GM21423 (cell line): ENCODE measurements around the gene FGF16.
"Not testable (repeated sequence)": the region's sequence is repeated elsewhere in the genome, so short reads cannot be mapped to it uniquely, and the experiment has no call there.

ENCODE experiments used
- ATAC-seq: cut with Tn5 transposase; IDR thresholded peaks from one replicate; pipeline ENCODE4 v1.9.1; 2021; ENCODE audit warnings: mild to moderate bottlenecking, moderate library complexity; ENCODE audit not compliant: unreplicated experiment

FGF16 gene

DNA sequence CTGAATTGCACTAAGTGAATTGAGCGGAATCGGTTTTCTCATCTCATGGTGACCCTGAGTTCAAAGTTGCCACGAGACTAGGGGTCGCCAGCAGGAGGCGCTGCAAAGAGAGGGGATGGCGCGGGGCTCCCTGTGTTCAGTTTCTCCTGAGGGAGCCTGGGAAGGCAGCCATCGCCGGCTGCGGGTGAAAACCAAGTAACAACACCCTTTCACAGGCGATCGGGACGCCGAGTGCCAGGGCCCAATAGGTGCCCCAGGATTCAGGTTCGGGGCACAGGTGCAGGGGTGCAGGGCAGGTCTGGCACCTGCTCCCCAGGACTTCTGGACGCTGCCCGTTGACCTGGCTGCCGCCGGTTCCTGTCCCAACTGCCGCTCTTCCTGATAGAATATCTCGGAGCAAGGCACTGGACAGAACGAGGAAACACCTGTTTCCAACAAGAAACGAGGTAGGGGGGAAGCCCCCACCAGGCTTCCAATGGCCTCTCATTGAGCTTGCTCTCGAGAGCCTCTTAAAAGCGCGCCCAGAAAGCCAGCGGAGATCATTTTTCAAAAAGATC, 1.1 kb upstream of the FGF16 start:
- ATAC-seq, result no peak

DNA sequence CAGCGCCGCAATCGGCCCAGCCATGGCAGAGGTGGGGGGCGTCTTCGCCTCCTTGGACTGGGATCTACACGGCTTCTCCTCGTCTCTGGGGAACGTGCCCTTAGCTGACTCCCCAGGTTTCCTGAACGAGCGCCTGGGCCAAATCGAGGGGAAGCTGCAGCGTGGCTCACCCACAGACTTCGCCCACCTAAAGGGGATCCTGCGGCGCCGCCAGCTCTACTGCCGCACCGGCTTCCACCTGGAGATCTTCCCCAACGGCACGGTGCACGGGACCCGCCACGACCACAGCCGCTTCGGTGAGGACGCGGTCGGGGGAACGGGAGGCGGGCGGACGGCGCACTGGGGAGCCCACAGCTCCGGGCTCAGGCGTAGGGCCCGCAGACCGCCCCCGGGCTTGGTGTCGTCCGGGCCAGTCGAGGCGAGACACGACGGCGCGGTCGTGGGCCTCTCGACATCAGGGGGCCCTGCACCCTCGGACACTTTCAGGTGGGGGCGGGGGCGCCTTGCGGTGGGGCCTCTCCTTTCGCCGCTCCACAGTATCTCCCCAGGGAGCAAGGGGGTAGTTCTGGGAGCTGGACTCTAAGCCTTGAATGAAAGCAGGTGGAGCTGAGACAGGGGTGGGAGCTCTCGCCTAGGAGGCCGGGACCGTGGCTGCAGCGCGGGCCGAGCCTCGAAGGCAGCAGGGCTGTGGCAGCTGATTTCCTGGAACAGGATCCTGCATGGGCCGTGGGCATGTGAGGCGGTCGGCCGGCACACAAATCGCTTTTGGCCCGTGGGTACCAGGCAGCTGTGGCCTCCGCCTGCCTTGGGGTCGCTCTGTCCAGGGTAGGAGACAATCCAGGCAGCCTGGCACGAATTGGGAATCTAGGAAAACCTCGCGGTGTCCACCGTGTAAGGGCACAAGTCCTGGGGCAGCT, 722 bp downstream of the FGF16 start:
- no peak for ATAC-seq

DNA sequence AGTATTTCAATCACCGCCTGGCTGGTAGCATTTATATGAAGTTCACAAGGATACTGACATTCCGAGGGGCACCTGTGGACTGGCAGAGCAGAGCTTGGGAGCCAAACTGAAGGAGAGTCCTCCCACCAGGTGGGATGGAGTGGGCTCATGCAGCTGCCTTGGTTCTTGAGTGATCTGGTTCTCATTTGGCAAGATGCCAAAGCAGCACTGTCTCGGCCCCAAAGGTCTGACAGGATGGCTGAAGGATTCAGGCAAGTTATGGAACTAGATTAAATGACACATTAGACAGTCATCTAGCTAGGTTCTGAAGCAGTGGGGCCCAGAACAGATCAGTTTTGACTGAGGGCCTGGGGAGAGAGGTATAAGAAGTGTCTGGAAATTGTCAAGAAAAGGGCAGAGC, 3.2 kb downstream of the FGF16 start:
- no peak for ATAC-seq

DNA sequence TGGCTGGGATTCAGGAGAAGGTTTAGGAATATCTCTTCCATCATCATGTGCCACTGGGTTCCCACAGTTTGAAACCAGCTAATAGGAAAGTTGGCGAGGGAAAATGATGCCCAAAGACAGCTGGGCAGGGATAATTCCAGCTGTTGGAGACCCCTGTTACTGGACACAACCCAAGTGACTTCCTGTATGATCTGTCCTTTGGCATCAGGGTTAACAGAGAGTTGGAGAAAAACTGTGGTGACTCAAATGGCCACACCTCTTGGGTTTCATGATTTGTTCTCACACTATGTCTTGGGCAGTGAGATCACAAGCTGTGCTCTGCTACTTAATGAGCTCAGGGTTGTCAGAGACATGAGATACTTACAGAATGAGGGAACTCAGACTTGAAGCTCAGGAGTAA, 3.8 kb downstream of the FGF16 start:
- no peak for ATAC-seq

DNA sequence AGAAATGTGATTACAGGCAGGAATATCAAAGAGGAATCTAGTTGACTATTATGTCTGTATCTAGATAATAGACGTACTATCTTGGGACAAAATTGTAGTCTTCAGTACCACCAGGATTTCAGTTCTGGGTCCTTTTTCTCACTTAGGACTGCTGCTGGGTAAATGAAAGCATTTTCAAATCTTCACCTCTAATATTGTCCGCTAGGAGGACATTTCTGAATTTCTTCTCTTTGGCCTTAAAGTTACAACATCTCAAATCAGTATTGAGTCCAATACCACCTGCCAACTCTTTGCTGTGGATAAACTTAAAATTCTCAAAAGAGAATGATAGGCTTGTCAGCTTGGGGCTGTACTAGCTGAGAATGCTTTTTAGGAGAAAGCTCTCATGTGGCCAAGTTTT, 6.0 kb downstream of the FGF16 start:
- ATAC-seq, result no peak

DNA sequence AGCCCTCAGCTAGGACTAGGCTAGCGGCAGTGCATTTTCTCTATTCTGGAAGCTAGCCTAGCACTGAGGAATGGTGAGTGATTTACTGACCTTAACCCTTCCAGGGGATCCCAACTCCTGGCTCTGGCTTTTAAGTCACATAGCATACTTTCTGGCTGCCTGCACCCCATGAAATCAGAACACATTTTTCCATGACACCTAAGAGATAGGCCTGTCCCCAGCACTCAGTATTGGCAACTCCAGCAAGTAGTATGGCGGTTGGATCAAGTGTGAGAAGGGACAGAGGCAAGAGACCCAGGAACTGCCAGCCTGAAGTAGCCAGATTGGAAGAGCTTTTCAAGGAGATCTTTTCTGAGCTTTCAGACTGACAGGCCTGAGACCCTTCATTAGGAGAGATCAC, 8.2 kb downstream of the FGF16 start:
- ATAC-seq, result no peak

DNA sequence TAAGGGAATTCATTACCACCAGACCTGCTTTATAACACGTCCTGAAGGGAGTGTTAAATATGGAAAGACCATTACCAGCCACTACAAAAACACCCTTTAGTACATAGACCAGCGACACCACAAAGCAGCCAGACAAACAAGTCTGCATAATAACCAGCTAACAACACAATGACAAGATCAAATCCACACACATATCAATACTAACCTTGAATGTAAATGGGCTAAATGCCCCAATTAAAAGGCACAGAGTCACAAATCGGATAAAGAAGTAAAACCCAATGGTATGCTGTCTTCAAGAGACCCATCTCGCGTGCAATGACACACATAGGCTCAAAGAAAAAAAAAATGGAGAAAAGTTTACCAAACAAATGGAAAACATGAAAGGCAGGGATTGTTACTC, 36.9 kb downstream of the FGF16 start:
- ATAC-seq, result no peak

DNA sequence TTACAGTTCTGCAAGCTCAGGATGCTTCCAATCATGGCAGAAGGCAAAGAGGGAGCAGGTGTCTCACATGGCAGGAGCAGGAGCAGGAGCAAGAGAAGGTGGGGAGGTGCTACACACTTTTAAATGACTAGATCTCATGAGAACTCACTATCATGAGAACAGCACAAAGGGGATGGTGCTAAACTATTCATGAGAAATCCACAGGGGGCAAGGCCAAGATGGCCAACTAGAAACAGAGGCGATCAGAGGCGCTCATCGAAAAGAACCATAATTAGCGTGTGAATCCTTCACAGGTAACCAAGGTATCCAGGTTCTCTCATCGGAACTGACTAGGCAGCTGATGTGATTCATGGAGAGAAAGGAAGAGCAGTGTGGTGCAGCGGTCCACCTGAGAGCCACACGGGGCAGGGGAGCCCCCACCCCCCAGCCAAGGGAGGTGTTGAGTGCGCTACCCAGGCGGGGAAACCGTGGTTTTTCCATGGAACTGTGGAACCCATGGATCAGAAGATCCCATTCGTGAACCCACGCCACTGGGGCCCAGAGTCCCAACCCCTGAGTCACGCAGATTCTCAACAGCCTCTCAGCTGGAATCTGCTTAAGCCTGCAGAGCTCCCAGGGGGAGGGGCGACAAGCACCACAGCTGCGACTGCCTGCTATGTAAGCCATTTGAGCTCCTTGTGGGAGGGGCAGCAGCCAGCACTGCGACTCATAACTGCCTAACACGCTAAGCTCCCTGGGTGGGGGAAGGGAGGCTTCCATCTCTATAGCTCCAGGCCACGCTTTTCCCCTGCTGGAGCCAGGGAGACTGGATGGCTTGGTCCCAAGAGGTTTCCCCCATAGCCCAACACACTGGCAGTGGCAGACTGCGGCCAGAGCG, 46.7 kb downstream of the FGF16 start:
- no peak for ATAC-seq

DNA sequence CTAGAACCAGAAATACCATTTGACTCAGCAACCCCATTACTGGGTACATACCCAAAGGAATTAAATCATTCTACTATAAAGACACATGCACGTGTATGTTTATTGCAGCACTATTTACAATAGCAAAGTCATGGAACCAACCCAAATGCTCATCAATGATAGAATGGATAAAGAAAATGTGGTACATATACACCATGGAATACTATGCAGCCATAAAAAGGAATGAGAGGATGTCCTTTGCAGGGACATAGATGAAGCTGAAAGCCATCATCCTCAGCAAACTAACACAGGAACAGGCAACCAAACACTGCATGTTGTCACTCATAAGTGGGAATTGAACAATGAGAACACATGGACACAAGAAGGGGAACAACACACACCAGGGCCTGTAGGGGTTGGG, 53.0 kb downstream of the FGF16 start:
- ATAC-seq, result not testable (repeated sequence)

DNA sequence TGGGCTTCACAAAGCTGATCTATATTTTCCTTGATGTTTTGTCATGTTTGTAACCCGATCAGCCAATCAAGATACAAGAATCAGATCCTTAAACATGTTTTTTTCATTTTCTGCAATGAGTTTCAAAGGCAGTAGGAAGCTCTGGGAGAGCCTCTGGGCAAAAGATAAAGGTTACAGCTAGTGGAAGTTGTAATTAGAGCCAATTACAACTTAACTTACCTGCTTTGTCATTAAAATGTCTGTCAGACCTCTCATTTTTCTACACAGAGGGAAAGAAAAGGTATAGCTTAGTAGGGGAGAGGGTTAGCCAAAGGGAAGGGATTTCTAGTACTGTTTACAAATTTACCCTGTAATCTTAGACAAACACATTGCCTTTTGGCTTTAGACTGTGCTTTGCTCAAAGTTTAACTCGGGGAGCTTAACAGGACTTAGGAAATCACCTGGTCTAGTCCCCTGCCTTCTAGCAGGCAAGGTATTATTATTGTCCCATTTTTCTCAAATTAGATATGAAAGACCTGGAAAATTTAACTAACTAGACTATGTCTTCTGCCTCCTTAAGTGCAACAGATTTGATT, 55.8 kb downstream of the FGF16 start:
- no peak for ATAC-seq

DNA sequence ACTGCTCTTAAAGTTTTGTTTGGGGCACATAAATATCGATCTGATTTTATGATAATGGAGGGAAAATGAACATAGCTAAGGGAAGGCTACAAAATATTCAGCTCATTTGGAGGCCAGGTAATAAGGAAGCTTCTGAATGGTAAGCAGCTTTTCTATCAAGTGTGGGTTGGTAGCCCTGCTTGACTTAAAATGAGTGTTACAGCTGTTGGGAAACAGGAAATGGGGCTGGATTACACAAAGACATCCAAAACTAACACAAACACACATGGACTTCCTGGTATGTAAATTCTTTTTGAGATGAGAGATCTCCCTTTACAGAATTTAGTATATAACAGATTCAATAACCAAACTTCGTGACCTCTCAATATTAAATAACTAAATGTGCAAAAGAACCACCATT, 58.0 kb downstream of the FGF16 start:
- no peak for ATAC-seq
